GM23248 (cell line): ENCODE measurements around the gene FOXRED2. TPM values are rescaled to one million over a fixed set of nuclear protein-coding genes. Genes with fewer than 3 reads are reported as not detected.

ENCODE experiments used
- DNase-seq: peaks from one replicate; pipeline ENCODE4 v3.0.0-alpha.2; 2015
- H2AFZ ChIP-seq: fragments of 200-600 bp; sonication (generic); 2 replicates; pipeline ENCODE4 v1.6.1; 2016; ENCODE audit warnings: antibody characterized with exemption
- H3F3A ChIP-seq: fragments of 200-600 bp; sonication (generic); 2 replicates; pipeline ENCODE4 v1.6.1; 2016; ENCODE audit warnings: mild to moderate bottlenecking, antibody characterized with exemption, mixed run types; ENCODE audit not compliant: insufficient read depth
- H3K27ac ChIP-seq: fragments of 200-600 bp; sonication (generic); 2 replicates; pipeline ENCODE4 v1.5.1; 2016; ENCODE audit warnings: mild to moderate bottlenecking
- H3K27me3 ChIP-seq: fragments of 200-600 bp; sonication (generic); replicated peaks from 2 replicates; pipeline ENCODE4 v1.6.1; 2016; ENCODE audit warnings: mild to moderate bottlenecking; ENCODE audit not compliant: insufficient read depth
- H3K36me3 ChIP-seq: fragments of 200-600 bp; sonication (generic); 2 replicates; pipeline ENCODE4 v1.6.1; 2016; ENCODE audit warnings: low read depth, mild to moderate bottlenecking
- H3K4me1 ChIP-seq: fragments of 200-600 bp; sonication (generic); 2 replicates; pipeline ENCODE4 v1.6.1; 2016; ENCODE audit warnings: mild to moderate bottlenecking; ENCODE audit not compliant: insufficient read depth
- H3K4me2 ChIP-seq: fragments of 200-600 bp; sonication (generic); one replicate; pipeline ENCODE4 v1.6.1; 2016; ENCODE audit warnings: mild to moderate bottlenecking; ENCODE audit not compliant: unreplicated experiment
- H3K4me3 ChIP-seq: fragments of 200-600 bp; sonication (generic); 2 replicates; pipeline ENCODE4 v1.5.1; 2016; ENCODE audit warnings: mild to moderate bottlenecking
- H3K79me2 ChIP-seq: fragments of 200-600 bp; sonication (generic); 2 replicates; pipeline ENCODE4 v1.6.1; 2016; ENCODE audit warnings: mild to moderate bottlenecking; ENCODE audit not compliant: insufficient read depth
- H3K9ac ChIP-seq: fragments of 200-600 bp; sonication (generic); 2 replicates; pipeline ENCODE4 v1.6.1; 2016; ENCODE audit warnings: mild to moderate bottlenecking
- H3K9me2 ChIP-seq: fragments of 200-600 bp; sonication (generic); 2 replicates; pipeline ENCODE4 v1.6.1; 2016; ENCODE audit warnings: mixed run types, mild to moderate bottlenecking, moderate library complexity; ENCODE audit not compliant: insufficient read depth
- H3K9me3 ChIP-seq: fragments of 200-600 bp; sonication (generic); one replicate; pipeline ENCODE4 v1.6.1; 2017; ENCODE audit warnings: low read depth
- H4K20me1 ChIP-seq: fragments of 200-600 bp; sonication (generic); 2 replicates; pipeline ENCODE4 v1.6.0; 2016; ENCODE audit not compliant: insufficient read depth
- EZH2 ChIP-seq: fragments of 200-600 bp; sonication (generic); IDR thresholded peaks from 2 replicates; pipeline ENCODE4 v1.6.1; 2018; ENCODE audit warnings: antibody characterized with exemption, mild to moderate bottlenecking; ENCODE audit not compliant: insufficient read depth, poor library complexity, severe bottlenecking
- EZH2phosphoT487 ChIP-seq: fragments of 200-600 bp; sonication (generic); IDR thresholded peaks from 2 replicates; pipeline ENCODE4 v1.6.1; 2018; ENCODE audit warnings: antibody characterized with exemption, moderate library complexity, mild to moderate bottlenecking, low read depth; ENCODE audit not compliant: insufficient read depth
- WGBS, 2 experiments: methylation state at CpG; one replicate each; pipeline ENCODE4 v1.1.6; 2015 to 2017; ENCODE audit warnings: low lambda C conversion rate in 2 of 2, low coverage in 1 of 2; ENCODE audit errors: missing lambda C conversion rate in 2 of 2; 5-methylcytosine and 5-hydroxymethylcytosine counted together
- in situ Hi-C: fragments of 300-500 bp; cut with MboI; formaldehyde crosslinking; loops from 2 replicates; pipeline ENCODE4 v1.15.0; 2020
- polyA plus RNA-seq: library from polyadenylated mRNA; unstranded; fragments of >200 nt; fragmentation: Nextera tagmentation; extraction: Ambion mirVana; gene quantifications from 2 replicates; pipeline ENCODE4 v1.2.1, GENCODE V29; 2016
- total RNA-seq: library from RNA; depleted of rRNA; stranded (reverse); fragments of >200 nt; shearing (Covaris generic); gene quantifications from 2 replicates; pipeline ENCODE4 v1.2.3, GENCODE V29; 2014

Gene FOXRED2
- total and polyA plus RNA-seq, 2 experiments from 2014 or later = 4.2 to 5.0 TPM

GRCh38 chr22:36471341-36471821 is 35.5 kb downstream of the FOXRED2 start:
- H3K36me3 ChIP-seq = peaks cover 9% of the 10 kb centered on the region; the same call in 1 of the 2 replicates
- no peaks in the 10 kb centered on the region for H3K9me2 ChIP-seq
- H3K79me2 ChIP-seq = peaks cover 28% of the 10 kb centered on the region
- peak overlapping the region; percentile 82 for H3K27ac ChIP-seq
- H3K27me3 ChIP-seq = no peaks in the 10 kb centered on the region
- peaks cover 40% of the 10 kb centered on the region for H3K4me1 ChIP-seq
- H3K4me3 ChIP-seq = no peak overlapping the region
- H2AFZ ChIP-seq = no peak overlapping the region
- peak; percentile 77 for DNase-seq
- H3K9me3 ChIP-seq = no peaks in the 10 kb centered on the region
- peak overlapping the region; percentile 38; the same call in 1 of the 2 replicates for H3K9ac ChIP-seq
- in situ Hi-C loops = no loop called here
- WGBS, 2 experiments = 62 to 68% methylated on average over 14 of the region's 14 CpGs
- no peaks in the 10 kb centered on the region for H4K20me1 ChIP-seq
- TF ChIP-seq EZH2 (no peak), EZH2phosphoT487 (no peak)
- H3K4me2 ChIP-seq = peak overlapping the region; percentile 5
- H3F3A ChIP-seq = peaks cover 38% of the 10 kb centered on the region

GRCh38 chr22:36470994-36471331 is 35.9 kb downstream of the FOXRED2 start:
- Histone ChIP-seq H3K9ac (peak overlapping the region; percentile 32; the same call in 1 of the 2 replicates), H3K4me1 (peaks cover 41% of the 10 kb centered on the region), H3K4me3 (no peak overlapping the region), H3F3A (peaks cover 38% of the 10 kb centered on the region), H3K79me2 (peaks cover 28% of the 10 kb centered on the region), H3K27ac (peak overlapping the region; percentile 82), H2AFZ (no peak overlapping the region), H3K9me2 (no peaks in the 10 kb centered on the region), H3K36me3 (peaks cover 6% of the 10 kb centered on the region; the same call in 1 of the 2 replicates), H3K27me3 (no peaks in the 10 kb centered on the region), H3K9me3 (no peaks in the 10 kb centered on the region), H4K20me1 (no peaks in the 10 kb centered on the region), H3K4me2 (peak overlapping the region; percentile 5)
- DNase-seq = no peak
- WGBS, 2 experiments = 66 to 67% methylated on average over 10 of the region's 10 CpGs
- TF ChIP-seq EZH2phosphoT487 = no peak
- TF ChIP-seq EZH2 = no peak
- in situ Hi-C loops = no loop called here

GRCh38 chr22:36470162-36470993 is 36.5 kb downstream of the FOXRED2 start:
- Histone ChIP-seq H3K9me2 (no peaks in the 10 kb centered on the region), H2AFZ (no peak overlapping the region), H3F3A (peaks cover 42% of the 10 kb centered on the region), H3K4me3 (no peak overlapping the region), H3K79me2 (peaks cover 28% of the 10 kb centered on the region), H3K27ac (peak overlapping the region; percentile 82), H3K27me3 (no peaks in the 10 kb centered on the region), H4K20me1 (no peaks in the 10 kb centered on the region), H3K4me2 (no peak overlapping the region), H3K4me1 (peaks cover 46% of the 10 kb centered on the region), H3K36me3 (peaks cover under 1% of the 10 kb centered on the region; the same call in 1 of the 2 replicates), H3K9me3 (no peaks in the 10 kb centered on the region), H3K9ac (peak overlapping the region; percentile 37; the same call in 1 of the 2 replicates)
- in situ Hi-C loops = no loop called here
- 43% methylated on average over 14 of the region's 14 CpGs for WGBS, 2 experiments
- DNase-seq = peak; percentile 90
- TF ChIP-seq EZH2phosphoT487 (no peak), EZH2 (no peak)

GRCh38 chr22:36469094-36469710 is 37.6 kb downstream of the FOXRED2 start:
- Histone ChIP-seq H4K20me1 (no peaks in the 10 kb centered on the region), H3K9ac (no peak overlapping the region), H3K79me2 (peaks cover 28% of the 10 kb centered on the region), H3K9me3 (no peaks in the 10 kb centered on the region), H3K36me3 (no peaks in the 10 kb centered on the region; the same call in 1 of the 2 replicates), H3K27ac (no peak overlapping the region), H3K4me3 (no peak overlapping the region), H3K9me2 (no peaks in the 10 kb centered on the region), H2AFZ (no peak overlapping the region), H3K4me1 (peaks cover 53% of the 10 kb centered on the region), H3F3A (peaks cover 45% of the 10 kb centered on the region), H3K4me2 (no peak overlapping the region), H3K27me3 (no peaks in the 10 kb centered on the region)
- WGBS, 2 experiments = 90% methylated on average over 14 of the region's 14 CpGs
- in situ Hi-C loops = loop anchor here (10.0 kb wide), 1 partner anchor 164 kb away; no protein-coding TSS in a partner anchor
- TF ChIP-seq EZH2 = no peak
- TF ChIP-seq EZH2phosphoT487 = no peak
- DNase-seq = no peak
